H7 (cell line): ENCODE results near the gene TEKT3. TPM values are rescaled to one million over a fixed set of nuclear protein-coding genes. Genes with fewer than 3 reads are reported as not detected.

Experiments used
- DNase-seq: peaks from one replicate; pipeline ENCODE4 v3.0.0; 2012
- H3K27me3 ChIP-seq: 2 replicates; pipeline ENCODE4 v1.6.0; 2011; ENCODE audit warnings: mild to moderate bottlenecking, low read length; ENCODE audit not compliant: control insufficient read depth, insufficient read depth
- H3K36me3 ChIP-seq: replicated peaks from 2 replicates; pipeline ENCODE4 v1.5.1; 2011; ENCODE audit warnings: low read length; ENCODE audit not compliant: control insufficient read depth, insufficient read depth
- H3K4me3 ChIP-seq: 2 replicates; pipeline ENCODE4 v1.5.1; 2011; ENCODE audit warnings: low read depth, mild to moderate bottlenecking, control low read depth, low read length, moderate library complexity; ENCODE audit not compliant: insufficient read depth
- total RNA-seq: library from RNA; depleted of rRNA; stranded (reverse); fragments of >200 nt; shearing (Covaris generic); gene quantifications from 2 replicates; pipeline ENCODE4 v1.2.3, GENCODE V29; 2014

TEKT3 gene
- total RNA-seq, 1 experiment from 2014 or later, result 0.21 TPM

DNA sequence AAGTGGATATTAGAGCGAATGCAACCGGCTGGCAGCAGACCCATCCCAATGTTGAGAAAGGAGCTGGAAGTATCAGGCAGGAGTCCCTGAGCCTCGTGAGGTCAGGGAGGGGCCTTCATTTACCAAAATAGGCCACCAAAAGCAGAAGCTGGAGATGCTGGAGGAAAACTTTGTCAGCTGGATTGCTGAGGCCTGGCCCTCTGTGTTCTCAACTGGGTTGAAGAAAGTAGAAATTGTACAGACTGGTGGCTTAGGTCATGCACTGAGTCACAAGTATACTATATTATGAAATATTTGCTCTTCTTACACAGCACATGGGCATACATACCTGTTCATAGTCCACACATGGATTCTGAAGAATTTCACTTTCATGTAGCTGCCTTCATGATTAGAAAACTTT, 23.2 kb upstream of the TEKT3 start:
- Histone ChIP-seq H3K36me3 (no peaks in the 10 kb centered on the region), H3K27me3 (no peaks in the 10 kb centered on the region), H3K4me3 (no peak overlapping the region)
- no peak for DNase-seq

DNA sequence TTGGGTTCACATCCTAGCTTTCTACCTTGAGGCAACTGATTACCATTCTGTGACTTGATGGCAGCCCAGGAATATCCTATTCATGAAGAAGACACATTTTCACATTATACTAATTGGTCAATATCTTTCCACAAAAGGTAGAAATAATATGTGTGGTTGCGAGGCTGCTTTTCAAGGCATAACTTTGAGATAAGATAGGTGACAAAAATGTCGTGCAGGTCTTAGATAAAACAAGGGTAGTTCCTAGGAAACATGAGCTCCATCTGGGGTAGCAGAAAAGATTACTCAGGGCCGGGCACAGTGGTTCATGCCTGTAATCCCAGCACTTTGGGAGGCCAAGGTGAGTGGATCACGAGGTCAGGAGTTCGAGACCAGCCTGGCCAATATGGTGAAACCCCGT, 22.3 kb upstream of the TEKT3 start:
- Histone ChIP-seq H3K4me3 (no peak overlapping the region), H3K36me3 (no peaks in the 10 kb centered on the region), H3K27me3 (no peaks in the 10 kb centered on the region)
- DNase-seq, result no peak

DNA sequence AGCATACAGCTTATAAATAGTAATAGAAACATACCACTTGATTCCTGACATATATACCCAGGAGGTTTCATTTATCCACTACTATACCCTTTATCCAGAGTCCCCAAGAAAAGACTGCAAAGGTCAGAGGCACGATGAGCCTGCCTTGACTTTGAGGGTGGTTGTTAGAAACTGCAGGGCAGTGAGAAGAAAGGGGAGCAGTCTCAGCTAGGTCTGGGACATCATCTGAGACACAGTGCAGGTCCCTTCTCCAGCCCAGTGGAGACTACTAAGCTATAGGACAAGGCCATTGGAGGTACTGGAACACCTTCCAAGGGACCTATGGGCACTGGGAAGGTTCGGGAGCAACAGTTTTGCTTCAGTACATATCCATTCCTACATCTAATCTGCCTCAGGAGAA, 20.2 kb upstream of the TEKT3 start:
- H3K27me3 ChIP-seq, result no peaks in the 10 kb centered on the region
- no peak overlapping the region for H3K4me3 ChIP-seq
- DNase-seq, result no peak
- H3K36me3 ChIP-seq, result no peaks in the 10 kb centered on the region

DNA sequence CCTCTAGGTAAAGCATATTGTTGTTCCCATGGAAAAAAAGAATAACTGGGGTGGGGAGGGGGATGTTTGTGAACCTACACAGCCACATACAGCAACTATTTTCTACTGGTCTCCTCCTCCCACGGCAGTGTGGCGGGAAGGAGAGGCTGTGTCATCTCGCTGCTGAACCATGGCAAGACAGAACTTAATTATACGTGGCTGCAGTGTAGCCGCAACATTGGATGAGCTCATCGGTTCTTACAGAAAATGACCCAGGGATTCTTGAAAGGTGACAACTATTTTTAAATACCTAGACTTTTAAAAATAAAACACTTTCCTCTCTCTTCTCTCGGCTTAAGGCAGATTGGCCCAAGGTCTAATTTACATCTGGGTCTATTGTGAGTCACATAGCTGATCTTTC, 19.8 kb upstream of the TEKT3 start:
- DNase-seq, result no peak
- H3K4me3 ChIP-seq, result no peak overlapping the region
- no peaks in the 10 kb centered on the region for H3K36me3 ChIP-seq
- no peaks in the 10 kb centered on the region for H3K27me3 ChIP-seq

DNA sequence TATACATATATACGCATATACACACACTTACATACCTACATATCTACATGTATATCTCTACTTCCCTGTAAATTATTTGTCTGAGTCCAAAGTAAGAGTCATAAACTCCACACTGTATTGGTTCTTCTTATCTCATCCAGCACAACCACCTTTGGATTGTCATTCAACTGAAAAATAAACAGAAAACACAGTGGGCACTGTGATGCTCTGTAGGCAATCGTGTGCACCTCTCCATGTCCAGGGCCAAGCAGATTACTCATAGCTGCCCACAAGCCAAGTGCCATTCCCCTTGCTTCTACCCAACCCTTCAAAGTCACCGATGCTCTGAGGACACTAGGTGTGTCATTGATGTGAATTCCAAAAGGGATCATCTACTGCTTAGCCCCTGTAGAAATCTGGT, 12.9 kb upstream of the TEKT3 start:
- Histone ChIP-seq H3K27me3 (no peaks in the 10 kb centered on the region), H3K4me3 (no peak overlapping the region), H3K36me3 (no peaks in the 10 kb centered on the region)
- no peak for DNase-seq

DNA sequence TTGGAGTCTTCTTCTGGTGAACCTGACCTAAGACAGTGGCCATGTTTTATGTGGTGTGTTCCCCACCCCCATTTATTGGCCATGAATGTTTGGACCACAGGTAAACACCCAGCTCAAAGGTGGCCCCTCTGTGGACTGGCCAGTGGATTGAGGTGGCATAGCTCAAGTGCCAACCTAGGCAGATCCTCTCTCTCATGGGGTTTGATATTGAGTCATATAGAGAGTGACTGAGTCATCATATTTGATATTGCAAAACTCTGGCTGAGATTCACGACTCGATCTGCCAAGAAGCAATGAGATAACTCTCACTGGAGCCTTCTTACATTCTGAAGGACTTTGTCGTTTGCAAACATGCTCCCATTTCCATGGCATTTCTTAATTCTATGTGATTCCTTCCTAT, 10.5 kb upstream of the TEKT3 start:
- Histone ChIP-seq H3K36me3 (no peaks in the 10 kb centered on the region), H3K4me3 (no peak overlapping the region), H3K27me3 (no peaks in the 10 kb centered on the region)
- no peak for DNase-seq

DNA sequence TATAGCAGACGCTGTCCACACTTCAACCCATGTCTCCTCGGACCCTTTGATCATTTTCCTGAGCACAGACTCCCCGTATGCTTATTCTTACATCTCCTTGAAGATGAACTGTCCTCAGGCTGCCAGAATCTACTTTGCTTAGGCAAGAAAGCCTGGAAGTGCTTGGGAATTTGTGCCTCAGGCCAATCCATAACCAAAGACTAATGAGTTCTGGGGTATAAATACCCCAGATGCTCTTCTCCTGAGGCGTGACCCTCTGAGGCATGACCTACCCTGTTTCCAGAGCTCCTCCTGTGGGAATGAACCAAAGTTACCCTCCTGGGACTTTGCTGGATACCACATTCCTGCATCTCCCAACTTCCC, 10.1 kb upstream of the TEKT3 start:
- no peaks in the 10 kb centered on the region for H3K36me3 ChIP-seq
- no peak for DNase-seq
- H3K4me3 ChIP-seq, result no peak overlapping the region
- H3K27me3 ChIP-seq, result no peaks in the 10 kb centered on the region

DNA sequence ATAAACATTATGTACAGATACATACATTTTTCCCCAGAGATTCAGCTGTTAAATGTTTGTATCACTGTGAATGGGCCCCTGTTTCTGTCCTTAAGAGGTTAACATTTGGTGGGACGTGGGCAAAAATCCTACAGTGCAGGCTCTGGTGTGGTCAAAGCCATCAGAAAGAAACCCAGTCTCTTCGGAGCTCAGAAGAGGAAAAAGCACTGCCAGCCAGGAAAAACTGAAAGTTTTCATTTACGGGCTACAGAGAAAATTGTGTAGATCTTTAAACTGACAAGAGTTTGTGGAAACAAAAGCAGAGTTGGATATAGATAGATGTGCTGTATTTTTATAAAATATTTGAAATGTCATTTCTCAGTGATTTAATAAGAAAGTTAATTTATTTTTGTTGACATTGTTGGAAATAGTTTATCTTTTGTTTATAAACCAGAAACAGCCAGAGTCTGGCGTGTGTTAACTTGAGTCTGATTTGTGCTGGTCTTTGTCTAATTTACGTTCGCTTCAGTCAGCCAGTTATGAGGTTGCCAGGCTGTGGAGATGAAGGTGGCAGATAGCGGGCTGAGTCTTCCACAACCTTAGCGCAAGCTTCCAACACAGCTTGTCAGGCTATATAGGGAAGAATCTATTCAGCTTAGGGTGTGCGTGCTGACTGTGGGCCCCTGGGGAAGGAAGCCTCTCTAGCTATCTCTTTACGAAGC, 9.5 kb upstream of the TEKT3 start:
- no peak for DNase-seq
- H3K4me3 ChIP-seq, result no peak overlapping the region
- no peaks in the 10 kb centered on the region for H3K27me3 ChIP-seq
- no peaks in the 10 kb centered on the region for H3K36me3 ChIP-seq

DNA sequence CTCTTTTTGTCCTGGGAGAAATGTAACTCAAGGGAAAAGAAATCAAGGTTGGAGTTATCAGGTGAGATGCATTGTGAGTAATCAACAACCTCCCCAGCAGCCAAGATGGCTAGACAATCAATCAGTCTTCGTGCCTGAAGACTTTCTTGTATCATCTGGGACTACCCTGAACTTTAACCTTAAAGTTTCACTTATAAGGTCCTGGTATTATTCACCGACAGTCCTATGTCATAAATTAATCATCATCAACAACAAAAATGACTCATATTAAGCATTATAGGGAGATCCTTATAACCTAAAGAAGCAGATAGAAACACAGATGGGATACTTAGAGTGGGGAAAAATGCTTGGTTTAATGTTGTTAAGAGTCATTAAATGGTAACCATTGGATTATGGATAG, 7.7 kb upstream of the TEKT3 start:
- Histone ChIP-seq H3K27me3 (peaks cover 2% of the 10 kb centered on the region; the same call in 1 of the 2 replicates), H3K4me3 (no peak overlapping the region), H3K36me3 (no peaks in the 10 kb centered on the region)
- DNase-seq, result no peak

DNA sequence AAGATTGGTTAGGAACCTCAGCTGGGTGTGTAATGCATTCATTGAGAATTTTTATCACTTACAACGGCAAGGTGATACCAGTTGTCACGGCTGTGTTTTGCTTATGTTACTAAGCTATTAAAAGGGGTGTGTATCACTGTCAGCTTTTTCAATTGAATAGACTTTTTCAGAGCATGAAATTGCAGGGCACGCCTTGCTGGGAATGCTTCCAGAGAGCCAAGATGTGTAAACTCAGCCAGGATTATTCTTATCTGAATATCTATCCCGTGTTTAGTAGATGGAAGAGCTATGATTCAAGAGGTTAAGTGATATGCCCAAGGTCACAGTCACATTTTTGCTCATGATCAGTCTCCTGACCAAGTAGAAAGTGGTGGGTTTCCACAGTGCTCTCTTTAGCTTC, 6.6 kb upstream of the TEKT3 start:
- Histone ChIP-seq H3K4me3 (no peak overlapping the region), H3K27me3 (peaks cover 2% of the 10 kb centered on the region; the same call in 1 of the 2 replicates), H3K36me3 (no peaks in the 10 kb centered on the region)
- DNase-seq, result no peak

DNA sequence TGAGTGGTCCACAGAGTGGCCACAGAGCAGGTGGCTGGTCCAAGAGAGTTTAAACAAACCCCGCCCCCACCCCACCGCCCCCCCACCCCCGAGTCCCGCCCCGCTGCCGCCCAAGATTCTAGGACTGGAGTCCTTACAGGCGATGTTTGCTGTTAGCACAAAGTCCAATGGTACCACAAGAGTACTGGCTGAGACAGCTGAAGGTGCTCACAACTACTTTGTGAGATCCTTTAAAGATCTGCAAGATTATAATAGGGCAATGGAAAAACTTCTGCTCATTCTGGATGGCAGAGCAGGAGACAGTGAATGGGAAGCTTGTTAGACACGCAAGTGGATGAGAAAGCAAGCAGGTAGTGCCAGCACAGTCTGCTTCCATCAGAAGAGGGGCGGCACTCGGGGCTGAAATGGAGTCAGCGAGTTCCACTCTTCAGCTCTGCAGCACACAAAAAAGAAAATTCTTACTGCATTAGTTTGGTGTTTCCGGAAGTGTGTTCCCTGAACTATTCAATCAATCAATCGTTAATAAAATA, 4.7 kb upstream of the TEKT3 start:
- DNase-seq, result no peak
- H3K36me3 ChIP-seq, result no peaks in the 10 kb centered on the region

DNA sequence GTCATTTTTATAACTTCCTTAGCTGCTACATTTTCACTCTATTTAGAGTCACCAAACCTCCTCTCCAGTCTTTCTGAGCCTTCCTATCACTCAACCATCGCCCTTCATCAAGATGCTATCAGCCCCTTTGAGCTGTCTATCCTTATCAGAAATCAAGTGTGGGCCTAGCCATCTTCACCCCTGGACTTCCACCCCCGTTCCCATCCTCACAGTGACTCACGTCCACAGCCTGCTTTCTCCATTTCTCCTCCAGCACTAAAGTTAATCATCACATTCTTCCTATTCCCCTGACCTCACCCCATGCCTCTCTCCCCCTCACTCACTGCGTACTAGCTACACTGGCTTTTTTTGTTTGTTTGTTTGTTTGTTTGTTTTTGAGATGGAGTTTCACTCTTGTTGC, 2.4 kb upstream of the TEKT3 start:
- DNase-seq, result no peak
- peaks cover 9% of the 10 kb centered on the region for H3K27me3 ChIP-seq
- no peaks in the 10 kb centered on the region for H3K36me3 ChIP-seq
- H3K4me3 ChIP-seq, result no peak overlapping the region

More for the DNA sequence above, 4.7 kb upstream of the TEKT3 start:
- Histone ChIP-seq H3K27me3 (peaks cover 4% of the 10 kb centered on the region), H3K4me3 (no peak overlapping the region)

DNA sequence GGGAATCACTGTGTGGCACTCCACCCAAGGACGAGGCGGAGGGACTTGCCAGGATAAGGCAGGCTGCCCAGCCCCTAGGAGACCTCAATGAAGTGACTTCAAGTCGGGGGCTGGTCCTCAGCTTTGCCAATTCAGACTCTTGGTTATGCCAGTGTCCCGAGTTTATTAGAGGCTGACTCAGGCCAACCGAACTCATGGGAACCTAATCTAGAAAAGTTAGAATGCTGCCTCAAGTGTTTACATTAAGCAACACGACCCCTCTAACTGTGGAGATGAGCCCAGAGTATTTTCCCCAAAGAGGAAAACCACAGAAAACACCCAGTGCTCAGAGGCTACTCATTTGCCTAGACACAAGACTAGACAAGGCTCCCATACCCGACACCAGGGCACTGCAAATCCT, 1.1 kb upstream of the TEKT3 start:
- peaks cover 9% of the 10 kb centered on the region for H3K27me3 ChIP-seq
- no peak for DNase-seq
- H3K4me3 ChIP-seq, result no peak overlapping the region
- no peaks in the 10 kb centered on the region for H3K36me3 ChIP-seq

DNA sequence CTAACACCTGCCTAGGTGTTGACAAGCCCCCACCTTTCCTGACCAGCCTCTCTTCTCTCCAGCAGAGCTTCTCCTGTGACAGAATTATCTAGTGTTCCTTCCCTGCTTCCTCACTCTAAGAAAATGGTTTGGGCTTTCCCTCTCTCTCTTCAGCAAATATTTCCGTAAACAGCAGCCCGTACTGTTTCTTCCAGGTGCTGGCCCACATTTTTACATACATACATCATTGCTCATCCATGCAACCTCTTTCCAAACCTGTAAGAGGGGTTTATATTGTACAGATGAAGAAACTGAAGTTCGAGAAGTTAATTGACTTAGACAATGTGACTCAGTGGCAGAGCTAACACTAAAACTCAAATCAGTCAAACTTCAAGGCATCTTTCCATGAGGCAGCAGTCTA, 569 bp upstream of the TEKT3 start:
- H3K4me3 ChIP-seq, result peak overlapping the region; percentile 28; the same call in 1 of the 2 replicates
- peaks cover 9% of the 10 kb centered on the region for H3K27me3 ChIP-seq
- no peaks in the 10 kb centered on the region for H3K36me3 ChIP-seq
- no peak for DNase-seq

DNA sequence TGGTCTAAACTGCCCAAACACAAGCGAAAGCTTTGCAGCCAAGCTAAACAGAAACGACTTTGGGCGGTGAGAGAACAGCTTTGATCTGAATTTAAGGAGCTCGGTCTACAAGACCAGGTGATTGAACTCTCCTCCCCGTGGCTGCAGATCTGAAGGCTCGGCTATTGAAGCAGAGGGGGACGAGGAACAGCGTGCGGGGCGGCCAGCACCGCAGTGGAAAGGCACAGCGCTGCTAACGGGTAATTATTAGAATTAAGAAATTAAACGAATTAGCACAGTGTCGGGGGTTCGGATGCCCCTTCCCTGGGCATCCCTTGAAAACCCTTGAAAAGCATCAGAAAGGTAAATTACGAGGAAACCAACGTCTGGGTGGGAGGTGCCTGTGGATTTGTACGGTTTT, 431 bp downstream of the TEKT3 start:
- H3K4me3 ChIP-seq, result peak overlapping the region; percentile 58
- no peaks in the 10 kb centered on the region for H3K36me3 ChIP-seq
- peaks cover 9% of the 10 kb centered on the region for H3K27me3 ChIP-seq
- DNase-seq, result peak; percentile 53

DNA sequence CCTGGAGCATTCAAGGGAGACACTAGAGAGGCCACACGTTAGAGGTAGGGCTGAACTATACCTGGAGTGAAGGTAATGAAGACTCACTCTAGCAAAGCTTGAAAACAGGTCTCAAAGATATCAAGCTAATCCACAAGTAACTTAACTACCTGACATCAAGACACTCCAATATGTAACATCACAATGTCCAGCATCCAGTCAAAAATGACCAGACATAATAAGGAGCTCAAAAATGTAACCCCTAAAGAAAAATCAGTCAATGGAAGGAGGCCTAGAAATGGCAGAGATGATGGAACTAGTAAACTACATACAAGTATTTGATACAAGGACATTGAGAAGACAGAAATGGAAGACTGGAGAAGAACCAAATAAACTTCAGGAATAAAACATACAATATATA, 6.0 kb downstream of the TEKT3 start:
- Histone ChIP-seq H3K4me3 (no peak overlapping the region), H3K27me3 (no peaks in the 10 kb centered on the region), H3K36me3 (no peaks in the 10 kb centered on the region)
- DNase-seq, result no peak
